ENCODE measurements around the gene KMT5B. TPM values are rescaled to one million over a fixed set of nuclear protein-coding genes. Genes with fewer than 3 reads are reported as not detected.
A peak's percentile ranks its signal among the peaks of the same experiment; 100 is the strongest.

The KMT5B gene
- total RNA-seq, 1 experiment from 2014 or later, result 39.2 TPM

DNA sequence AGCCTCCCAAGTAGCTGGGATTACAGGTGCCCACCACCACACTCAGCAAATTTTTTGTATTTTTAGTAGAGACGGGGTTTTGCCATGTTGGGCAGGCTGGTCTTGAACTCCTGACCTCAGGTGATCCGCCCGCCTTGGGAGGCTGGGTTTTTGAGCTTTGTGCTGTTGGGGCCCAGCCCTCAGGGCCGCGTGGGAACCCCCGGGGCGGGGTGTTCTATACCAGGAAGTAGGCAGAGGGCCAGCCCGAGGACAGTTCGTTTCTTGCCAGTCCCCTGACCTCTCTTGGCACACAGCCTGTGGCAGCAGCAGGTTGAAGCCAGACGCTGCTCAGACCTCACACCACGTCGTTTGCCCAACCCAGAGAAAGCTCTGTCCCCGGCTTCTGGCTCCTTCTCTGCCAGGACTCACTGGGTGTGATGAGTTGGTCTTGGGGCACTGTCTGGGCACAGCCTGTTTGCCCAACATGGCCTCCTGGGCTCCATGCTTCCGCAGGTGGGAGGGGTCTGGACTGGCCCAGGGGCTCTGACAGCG lies 67.0 kb downstream of the KMT5B start:
- CTCF ChIA-PET, result interaction anchor here (0.5 to 2.6 kb wide), 12 partner anchors 10 to 577 kb away, joined by 3 to 17 read pairs (median 4); no protein-coding TSS in a partner anchor
- H3K4me3 Mint-ChIP-seq (ENCODE audit: low read depth, unreplicated experiment), result peak overlapping the region; percentile 29
- H3K36me3 Mint-ChIP-seq (ENCODE audit: insufficient read depth, unreplicated experiment), result peaks cover 21% of the 10 kb centered on the region
- H3K27me3 Mint-ChIP-seq (ENCODE audit: unreplicated experiment), result no peaks in the 10 kb centered on the region
- TF ChIP-seq, protein P1, sequence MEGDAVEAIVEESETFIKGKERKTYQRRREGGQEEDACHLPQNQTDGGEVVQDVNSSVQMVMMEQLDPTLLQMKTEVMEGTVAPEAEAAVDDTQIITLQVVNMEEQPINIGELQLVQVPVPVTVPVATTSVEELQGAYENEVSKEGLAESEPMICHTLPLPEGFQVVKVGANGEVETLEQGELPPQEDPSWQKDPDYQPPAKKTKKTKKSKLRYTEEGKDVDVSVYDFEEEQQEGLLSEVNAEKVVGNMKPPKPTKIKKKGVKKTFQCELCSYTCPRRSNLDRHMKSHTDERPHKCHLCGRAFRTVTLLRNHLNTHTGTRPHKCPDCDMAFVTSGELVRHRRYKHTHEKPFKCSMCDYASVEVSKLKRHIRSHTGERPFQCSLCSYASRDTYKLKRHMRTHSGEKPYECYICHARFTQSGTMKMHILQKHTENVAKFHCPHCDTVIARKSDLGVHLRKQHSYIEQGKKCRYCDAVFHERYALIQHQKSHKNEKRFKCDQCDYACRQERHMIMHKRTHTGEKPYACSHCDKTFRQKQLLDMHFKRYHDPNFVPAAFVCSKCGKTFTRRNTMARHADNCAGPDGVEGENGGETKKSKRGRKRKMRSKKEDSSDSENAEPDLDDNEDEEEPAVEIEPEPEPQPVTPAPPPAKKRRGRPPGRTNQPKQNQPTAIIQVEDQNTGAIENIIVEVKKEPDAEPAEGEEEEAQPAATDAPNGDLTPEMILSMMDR (IDR thresholded peaks at IDR 0.05; ENCODE audit: unreplicated experiment), result no peak
- DNase-seq, result peak; percentile 96
- H3K27ac Mint-ChIP-seq (ENCODE audit: unreplicated experiment), result peak overlapping the region; percentile 90
- no TSS peak for BruUV-seq (replicated peaks)
- intact Hi-C loops (cut with micrococcal nuclease; ENCODE audit: unreplicated experiment), result loop anchor here (2.0 to 5.0 kb wide), 2 partner anchors 23 to 39 kb away; no protein-coding TSS in a partner anchor
- H3K9me3 Mint-ChIP-seq (ENCODE audit: low read depth, unreplicated experiment), result no peaks in the 10 kb centered on the region
- H3K4me1 Mint-ChIP-seq (ENCODE audit: low read depth, unreplicated experiment), result peaks cover 51% of the 10 kb centered on the region

DNA sequence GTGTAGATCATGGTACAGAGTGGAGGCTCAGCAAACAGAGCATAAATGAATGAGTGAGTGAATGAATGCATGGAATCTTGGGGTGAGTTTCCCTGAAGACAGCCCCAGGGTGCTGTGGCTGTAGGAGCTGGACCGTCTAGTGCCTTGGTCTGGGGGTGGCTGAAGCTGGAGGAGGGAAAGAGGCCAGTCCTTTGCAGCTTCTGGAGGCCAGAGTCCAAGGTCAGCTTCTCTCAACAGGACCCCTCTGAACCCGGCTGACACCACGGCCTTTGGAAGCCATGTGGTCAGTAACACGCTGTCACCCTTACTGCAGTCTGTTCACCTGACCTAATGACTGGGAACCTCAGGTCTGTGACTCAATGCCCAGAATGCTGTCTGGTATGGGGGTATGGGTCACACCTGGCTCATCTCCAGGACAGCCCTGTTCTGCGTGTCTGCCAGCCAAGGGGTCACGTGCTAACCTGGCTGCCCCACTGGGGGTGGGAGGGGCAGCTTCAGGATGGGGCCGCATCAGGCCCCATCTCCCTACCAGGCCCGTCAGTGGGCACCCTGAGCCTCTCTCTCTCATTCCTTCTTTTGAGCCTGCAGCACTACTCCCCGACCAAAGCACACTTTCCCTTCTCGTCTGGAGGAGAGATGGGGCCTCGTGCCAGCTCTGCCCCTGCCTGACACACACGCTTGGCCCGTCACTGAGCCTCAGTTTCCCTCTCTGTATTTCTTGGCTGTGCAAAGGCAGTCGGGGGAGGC lies 67.8 kb downstream of the KMT5B start:
- CTCF ChIA-PET, result interaction anchor here (0.6 to 2.6 kb wide), 8 partner anchors 17 to 42 kb away, joined by 3 to 17 read pairs (median 4); no protein-coding TSS in a partner anchor
- intact Hi-C loops (cut with micrococcal nuclease; ENCODE audit: unreplicated experiment), result loop anchor here (5.0 kb wide), 1 partner anchor 38 kb away; no protein-coding TSS in a partner anchor
- BruUV-seq (replicated peaks), result no TSS peak
- Mint-ChIP-seq H3K4me1 (ENCODE audit: low read depth, unreplicated experiment) (peaks cover 59% of the 10 kb centered on the region), H3K4me3 (ENCODE audit: low read depth, unreplicated experiment) (peak overlapping the region; percentile 29), H3K27me3 (ENCODE audit: unreplicated experiment) (no peaks in the 10 kb centered on the region), H3K27ac (ENCODE audit: unreplicated experiment) (peak overlapping the region; percentile 90), H3K36me3 (ENCODE audit: insufficient read depth, unreplicated experiment) (peaks cover 21% of the 10 kb centered on the region), H3K9me3 (ENCODE audit: low read depth, unreplicated experiment) (no peaks in the 10 kb centered on the region)
- peak; percentile 72 for DNase-seq
- TF ChIP-seq, protein P1 (IDR thresholded peaks at IDR 0.05; ENCODE audit: unreplicated experiment), result no peak

DNA sequence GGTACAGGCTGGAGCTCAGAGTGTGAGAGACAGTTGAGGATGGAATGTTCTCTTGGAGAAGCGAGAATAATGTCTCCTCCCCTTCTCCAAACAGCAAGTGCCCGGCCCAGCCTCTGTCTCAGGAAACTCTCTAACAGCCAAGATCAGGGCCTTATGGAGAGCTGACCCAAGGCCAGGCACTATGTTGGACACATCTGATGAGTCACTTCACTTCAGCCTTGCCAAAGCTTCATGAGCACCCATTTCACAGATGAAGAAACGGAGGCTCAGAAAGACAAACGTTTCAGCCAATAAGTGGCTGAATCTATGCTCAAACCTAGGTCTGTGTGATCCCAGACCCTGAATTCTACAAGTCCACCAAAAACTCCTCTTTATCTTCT lies 69.8 kb downstream of the KMT5B start:
- H3K36me3 Mint-ChIP-seq (ENCODE audit: insufficient read depth, unreplicated experiment), result peaks cover 21% of the 10 kb centered on the region
- BruUV-seq (replicated peaks), result no TSS peak
- TF ChIP-seq, protein P1 (IDR thresholded peaks at IDR 0.05; ENCODE audit: unreplicated experiment), result no peak
- H3K9me3 Mint-ChIP-seq (ENCODE audit: low read depth, unreplicated experiment), result no peaks in the 10 kb centered on the region
- intact Hi-C loops (cut with micrococcal nuclease; ENCODE audit: unreplicated experiment), result no loop called here
- DNase-seq, result no peak
- H3K27me3 Mint-ChIP-seq (ENCODE audit: unreplicated experiment), result no peaks in the 10 kb centered on the region
- H3K4me3 Mint-ChIP-seq (ENCODE audit: low read depth, unreplicated experiment), result no peak overlapping the region
- peaks cover 54% of the 10 kb centered on the region for H3K4me1 Mint-ChIP-seq (ENCODE audit: low read depth, unreplicated experiment)
- CTCF ChIA-PET, result interaction anchor here (0.8 kb wide), 1 partner anchor 15 kb away, joined by 3 read pairs; no protein-coding TSS in a partner anchor
- no peak overlapping the region for H3K27ac Mint-ChIP-seq (ENCODE audit: unreplicated experiment)

DNA sequence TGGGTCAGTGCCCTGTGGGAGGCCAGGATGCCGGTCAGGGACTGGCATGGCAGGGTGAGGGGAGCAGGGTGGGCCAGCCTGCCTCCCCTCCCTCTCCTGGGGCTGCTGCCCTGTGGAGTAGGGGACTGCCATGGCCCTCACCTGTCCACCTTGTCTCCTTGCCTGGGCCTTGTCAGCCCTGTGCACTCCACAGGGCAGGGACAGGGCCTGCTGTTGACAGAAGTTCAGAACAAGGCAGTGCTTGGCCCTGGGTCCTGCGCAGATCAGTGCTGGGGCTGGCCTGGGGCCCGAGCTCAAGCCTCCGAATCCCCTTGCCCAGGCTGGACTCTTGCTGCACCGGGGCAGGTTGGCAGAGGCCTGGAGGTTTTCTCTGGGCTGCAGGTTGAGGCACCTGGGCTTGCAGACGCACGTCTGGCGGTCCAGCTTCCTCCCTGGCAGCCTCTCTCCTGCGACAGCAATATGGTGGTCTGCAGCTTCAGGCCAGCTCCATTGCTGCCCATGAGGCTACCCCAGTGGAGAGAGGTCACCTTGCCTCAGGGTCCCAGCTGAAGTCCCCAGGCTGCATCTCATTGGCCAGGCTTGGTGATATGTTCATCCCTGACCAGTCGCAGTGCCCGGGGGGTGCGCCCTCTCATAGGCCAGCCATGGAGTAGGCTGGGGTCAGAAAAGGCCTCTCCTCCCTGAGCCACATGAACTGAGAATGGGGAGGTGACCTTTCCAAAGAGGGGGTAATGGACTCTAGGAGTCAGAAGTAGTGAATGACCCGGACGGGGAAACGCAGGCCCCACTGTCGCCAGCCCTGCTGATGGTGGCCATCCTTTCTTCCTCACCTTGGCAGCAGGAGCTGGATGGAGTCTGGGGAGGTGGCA lies 70.4 kb downstream of the KMT5B start:
- intact Hi-C loops (cut with micrococcal nuclease; ENCODE audit: unreplicated experiment), result no loop called here

More for the DNA sequence above, 70.4 kb downstream of the KMT5B start:
- CTCF ChIA-PET, result interaction anchor here (0.8 to 1.8 kb wide), 4 partner anchors 15 to 67 kb away, joined by 3 to 4 read pairs (median 3); no protein-coding TSS in a partner anchor
- Mint-ChIP-seq H3K27ac (ENCODE audit: unreplicated experiment) (peak overlapping the region; percentile 63), H3K36me3 (ENCODE audit: insufficient read depth, unreplicated experiment) (peaks cover 21% of the 10 kb centered on the region), H3K4me3 (ENCODE audit: low read depth, unreplicated experiment) (no peak overlapping the region), H3K9me3 (ENCODE audit: low read depth, unreplicated experiment) (no peaks in the 10 kb centered on the region), H3K4me1 (ENCODE audit: low read depth, unreplicated experiment) (peaks cover 48% of the 10 kb centered on the region), H3K27me3 (ENCODE audit: unreplicated experiment) (no peaks in the 10 kb centered on the region)
- no peak for DNase-seq
- BruUV-seq (replicated peaks), result no TSS peak
- TF ChIP-seq, protein P1 (IDR thresholded peaks at IDR 0.05; ENCODE audit: unreplicated experiment), result no peak
